HG02840 (cell line): ENCODE measurements around the gene SYT13.
"Not testable (repeated sequence)": the region's sequence is repeated elsewhere in the genome, so short reads cannot be mapped to it uniquely, and the experiment has no call there.

ENCODE experiments used
- ATAC-seq: cut with Tn5 transposase; IDR thresholded peaks from one replicate; pipeline ENCODE4 v1.9.1; 2021; ENCODE audit warnings: mild to moderate bottlenecking, moderate library complexity, moderate number of reproducible peaks; ENCODE audit not compliant: unreplicated experiment, low FRiP score

The SYT13 gene

GRCh38 chr11:45252134-45252856 lies 33.8 kb downstream of the SYT13 start:
- ATAC-seq = no peak

DNA sequence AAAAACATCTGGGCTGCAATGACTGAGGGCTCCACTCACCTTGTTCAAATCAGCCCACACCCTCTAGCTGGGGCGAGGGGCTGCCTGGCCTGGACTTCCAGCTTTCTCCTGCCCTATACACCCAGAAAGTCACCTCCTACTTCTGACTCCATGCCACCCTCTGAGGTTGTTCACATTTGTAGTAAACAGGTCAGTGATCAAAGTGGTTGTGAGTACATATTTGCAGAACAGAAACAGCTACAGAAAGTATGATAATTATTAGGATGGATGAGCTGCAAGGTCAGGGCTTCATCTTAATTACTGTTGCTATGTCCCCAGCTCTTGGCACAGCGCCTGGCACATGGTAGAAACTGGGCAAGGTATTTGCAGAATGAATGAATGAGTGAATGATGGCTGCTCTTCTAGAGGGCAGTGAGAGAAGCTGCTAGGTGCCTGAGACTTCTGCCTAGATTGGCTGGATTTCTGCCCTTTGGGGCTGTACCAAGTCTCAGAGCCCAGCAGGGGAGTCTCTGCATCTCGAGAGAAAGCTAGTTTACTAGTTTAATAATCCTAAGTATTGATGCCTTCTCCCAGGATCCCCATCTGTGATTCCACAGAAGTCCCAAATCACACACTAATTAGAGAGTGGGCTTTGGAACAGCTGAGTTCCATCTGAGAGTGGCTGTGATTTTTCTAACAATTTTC lies 36.0 kb downstream of the SYT13 start:
- no peak for ATAC-seq

DNA sequence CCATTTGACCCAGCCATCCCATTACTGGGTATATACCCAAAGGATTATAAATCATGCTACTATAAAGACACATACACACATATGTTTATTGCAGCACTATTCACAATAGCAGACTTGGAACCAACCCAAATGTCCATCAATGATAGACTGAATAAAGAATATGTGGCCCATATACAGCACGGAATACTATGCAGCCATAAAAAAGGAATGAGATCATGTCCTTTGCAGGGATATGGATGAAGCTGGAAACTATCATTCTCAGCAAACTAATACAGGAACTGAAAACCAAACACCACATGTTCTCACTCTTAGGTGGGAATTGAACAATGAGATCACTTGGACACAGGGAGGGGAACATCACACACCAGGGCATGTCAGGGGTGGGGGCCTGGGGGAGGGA lies 36.8 kb downstream of the SYT13 start:
- not testable (repeated sequence) for ATAC-seq

DNA sequence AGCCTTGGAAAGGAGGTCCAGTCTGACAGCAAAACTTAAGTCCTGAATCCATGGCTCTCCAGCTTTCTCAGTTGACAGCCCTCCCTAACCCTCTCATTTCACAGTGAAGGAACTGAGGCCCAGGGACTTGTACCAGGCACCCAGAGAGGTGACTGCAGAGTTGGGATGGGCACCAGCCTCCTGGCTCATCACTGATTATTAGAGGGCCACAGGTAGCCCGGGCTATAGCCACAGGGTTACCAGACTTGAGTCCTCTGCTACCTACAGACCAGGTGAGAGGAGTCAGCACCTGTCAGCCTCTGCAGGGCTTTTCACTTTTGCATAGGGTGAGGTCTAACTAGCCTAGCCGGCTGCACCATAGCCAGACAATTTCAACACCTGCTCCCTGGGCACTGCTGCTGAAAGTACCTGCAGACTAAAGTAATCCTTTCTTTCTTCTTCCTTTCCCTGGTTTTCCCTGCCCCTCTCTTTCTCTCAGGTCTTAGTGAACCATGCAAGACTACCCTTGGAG lies 37.6 kb downstream of the SYT13 start:
- ATAC-seq = no peak

DNA sequence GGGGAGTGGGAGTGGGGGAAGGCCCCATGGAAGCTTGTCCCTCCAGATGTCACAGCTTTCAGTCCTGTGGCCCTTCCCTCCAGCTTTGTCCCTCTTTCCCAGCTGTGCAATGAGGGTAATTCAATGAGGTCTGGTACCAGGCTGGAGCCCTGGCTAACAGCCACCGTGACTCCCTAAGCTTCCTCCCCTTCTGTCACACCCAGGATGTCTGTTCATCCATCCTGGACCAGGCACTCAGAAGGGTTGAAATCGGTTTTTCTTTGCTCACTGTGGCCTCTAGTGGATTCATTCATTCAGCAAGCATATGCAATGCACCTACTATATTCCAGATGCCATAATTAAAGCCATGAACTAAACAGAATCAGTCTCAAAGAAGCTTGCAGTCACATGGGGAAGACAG lies 38.7 kb downstream of the SYT13 start:
- ATAC-seq = no peak

- ATAC-seq = no peak
These were observed 39.9 kb downstream of the SYT13 start for GRCh38 chr11:45246241-45246640.

DNA sequence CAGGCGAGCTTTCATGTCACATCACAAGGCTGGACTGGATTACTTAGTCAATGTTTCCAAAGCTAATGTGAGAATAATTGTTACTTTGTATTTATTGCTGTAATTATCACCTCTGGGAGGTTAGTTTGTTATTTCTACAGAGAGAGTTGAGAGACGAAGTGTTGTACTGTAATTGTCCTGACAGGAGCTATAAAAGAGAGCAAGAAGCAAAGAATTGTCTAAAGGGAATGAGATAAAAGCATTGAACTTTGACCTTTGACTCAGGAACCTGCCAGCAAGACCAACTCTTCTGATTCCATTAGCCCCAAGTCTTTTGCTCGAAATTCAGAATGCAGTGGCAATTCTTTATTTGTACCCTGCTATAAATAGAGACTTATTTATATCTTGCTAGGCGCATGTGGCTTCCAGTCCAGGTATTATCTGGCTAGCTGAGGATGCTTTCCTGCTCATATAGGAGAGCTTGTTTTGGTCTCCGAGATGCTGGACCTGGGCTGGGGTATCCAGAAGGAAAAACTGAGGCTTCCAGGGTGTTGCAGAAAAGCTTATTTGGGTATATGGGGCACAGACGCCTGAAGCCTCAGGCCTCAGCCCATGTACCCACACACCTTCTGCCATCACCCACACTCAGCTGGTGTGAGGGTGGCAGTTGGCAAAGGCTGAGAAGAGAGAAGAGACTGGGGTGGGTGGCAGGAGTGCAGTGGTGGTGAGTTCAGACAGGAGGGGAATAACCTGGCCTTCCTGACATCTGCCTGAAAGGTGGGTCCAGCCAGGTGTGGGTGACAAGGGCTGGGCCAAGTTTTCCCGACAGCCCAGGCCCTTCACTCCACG lies 40.7 kb downstream of the SYT13 start:
- ATAC-seq = no peak

DNA sequence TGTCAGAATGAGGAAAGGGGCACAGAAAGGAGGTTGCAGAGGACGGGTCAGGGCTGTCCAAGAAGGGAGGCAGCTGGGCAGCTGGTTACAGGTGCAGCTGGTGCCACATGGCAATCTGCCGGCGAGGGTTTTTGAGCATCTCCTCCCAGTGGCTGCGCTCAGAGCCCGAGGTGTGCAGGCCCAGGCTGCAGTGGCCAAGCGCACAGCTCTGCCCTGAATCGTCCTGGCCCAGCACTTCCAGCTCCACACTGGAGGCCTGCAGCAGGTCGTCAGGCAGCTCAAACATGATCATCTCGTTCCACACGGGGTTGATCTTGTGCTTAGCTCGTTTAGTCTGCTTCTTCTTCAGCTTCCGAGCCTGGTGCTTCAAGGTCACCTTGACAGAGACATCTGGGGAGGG lies 42.2 kb downstream of the SYT13 start:
- ATAC-seq = no peak

- no peak for ATAC-seq
These were observed 46.4 kb downstream of the SYT13 start for GRCh38 chr11:45239733-45240132.

GRCh38 chr11:45238724-45239123 lies 47.4 kb downstream of the SYT13 start:
- no peak for ATAC-seq

DNA sequence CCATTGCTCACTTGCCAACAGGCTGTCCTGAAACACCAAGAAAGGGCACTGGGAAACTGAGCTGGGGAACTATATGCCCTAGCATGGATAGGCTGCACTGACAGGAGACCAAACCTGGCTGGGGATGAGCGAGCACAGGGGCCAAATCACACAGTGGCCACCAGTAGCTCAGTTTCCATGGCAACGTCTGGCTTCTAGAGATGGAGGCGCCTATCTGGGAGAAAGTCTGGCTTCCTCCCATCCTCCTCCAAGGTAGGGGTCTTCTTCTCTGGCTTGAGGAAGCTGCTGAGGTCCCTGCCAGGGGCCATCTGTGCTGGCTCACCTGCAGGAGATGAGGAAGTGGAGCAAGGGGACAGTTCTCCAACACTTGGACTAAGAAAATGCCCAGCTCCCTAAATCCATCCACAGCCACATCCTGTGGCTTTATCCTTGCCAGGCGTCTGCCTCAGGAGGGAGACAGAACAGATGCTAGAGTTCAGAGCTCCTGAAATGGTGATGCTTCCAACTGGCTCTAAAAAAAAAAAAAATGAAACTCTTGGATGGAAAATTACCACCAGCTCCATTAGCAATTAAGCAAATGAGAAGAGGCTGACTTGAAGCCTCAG lies 48.3 kb downstream of the SYT13 start:
- no peak for ATAC-seq

GRCh38 chr11:45234306-45235006 lies 51.7 kb downstream of the SYT13 start:
- ATAC-seq = no peak

- no peak for ATAC-seq
These were observed 52.4 kb downstream of the SYT13 start for GRCh38 chr11:45233804-45234170.

DNA sequence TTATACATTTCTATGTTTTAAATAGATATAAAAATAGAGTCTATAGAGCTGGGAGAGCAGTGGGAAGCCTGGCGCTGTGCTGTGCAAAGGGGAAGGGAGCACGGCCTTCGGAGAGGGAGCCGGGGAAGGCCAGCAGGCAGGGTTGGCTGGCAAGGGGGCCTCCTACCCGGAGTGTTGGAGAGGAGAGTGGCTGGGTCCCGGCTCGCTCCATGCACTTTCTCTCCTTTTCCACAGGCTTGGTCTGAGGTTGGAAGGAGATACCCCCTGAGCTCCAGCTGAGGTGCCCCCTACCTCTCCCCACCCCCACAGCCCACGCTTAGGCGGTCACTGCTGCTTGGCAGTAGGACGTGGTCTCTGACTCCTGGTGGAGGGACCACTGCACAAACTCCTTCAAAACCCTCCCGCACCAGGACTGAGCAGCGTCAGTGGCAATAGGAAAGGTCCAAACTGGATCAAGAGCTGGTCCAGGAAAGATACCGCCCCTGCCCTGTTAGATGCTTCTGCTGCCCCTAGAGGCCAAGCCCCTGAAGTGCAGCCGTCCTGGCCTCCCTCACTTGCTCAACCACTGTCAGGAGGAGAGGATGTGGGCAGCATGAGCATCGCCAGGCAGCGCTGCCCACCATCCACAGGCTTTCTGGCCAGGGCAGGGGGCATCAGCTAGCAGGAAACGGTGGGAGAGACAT lies 52.9 kb downstream of the SYT13 start:
- no peak for ATAC-seq

DNA sequence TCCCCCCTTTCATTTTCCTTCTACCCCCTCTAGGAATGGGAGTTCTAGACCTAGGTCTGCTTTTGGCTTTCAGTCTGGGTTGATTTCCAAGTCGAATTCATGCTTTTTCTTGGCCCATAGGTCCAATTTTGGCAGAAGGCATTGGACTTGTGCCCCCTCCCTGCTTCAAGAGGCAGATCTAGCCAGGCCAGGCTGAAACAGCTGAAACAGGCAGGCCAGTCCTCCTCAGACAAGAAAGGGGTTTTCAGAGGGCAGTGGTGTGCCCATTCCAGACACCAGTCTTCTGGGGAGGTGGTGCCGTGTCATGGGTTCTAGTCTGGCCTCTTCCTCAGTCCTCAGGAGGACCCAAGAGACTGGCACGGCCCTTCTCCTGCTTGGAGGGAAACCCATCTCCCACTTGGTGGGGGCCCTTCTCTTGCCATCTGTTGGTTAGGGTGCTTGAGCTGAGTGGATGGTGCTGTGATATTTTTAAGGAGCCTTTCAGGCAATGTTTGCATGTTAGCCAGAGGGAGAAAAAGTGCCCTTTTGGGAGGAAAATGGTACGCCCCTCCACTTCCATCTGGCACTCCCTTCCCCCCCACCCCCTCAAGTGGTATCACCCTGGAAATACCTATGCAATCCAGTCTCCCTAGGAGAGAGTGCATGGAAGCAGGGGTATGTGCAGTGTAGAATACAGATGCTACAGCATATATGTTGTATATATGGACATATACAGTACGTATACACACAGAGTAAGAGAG lies 53.6 kb downstream of the SYT13 start:
- no peak for ATAC-seq

GRCh38 chr11:45229401-45230020 lies 56.6 kb downstream of the SYT13 start:
- ATAC-seq = no peak

DNA sequence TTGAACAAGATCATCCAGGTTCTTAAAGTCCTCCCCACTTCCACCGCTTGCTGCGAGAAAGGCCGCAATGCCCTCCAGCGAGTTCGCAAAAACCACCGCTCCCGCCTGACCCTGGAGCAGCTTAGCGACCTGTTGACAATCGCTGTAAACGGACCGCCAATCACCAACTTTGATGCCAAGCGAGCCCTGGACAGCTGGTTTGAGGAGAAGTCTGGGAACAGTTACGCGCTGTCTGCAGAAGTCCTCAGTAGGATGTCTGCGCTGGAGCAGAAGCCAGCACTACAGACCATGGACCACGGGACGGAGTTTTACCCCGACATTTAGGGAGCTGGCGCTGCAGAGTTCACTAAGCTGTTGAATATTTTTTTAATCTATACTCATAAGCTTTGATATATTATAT lies 58.3 kb downstream of the SYT13 start:
- ATAC-seq = no peak

DNA sequence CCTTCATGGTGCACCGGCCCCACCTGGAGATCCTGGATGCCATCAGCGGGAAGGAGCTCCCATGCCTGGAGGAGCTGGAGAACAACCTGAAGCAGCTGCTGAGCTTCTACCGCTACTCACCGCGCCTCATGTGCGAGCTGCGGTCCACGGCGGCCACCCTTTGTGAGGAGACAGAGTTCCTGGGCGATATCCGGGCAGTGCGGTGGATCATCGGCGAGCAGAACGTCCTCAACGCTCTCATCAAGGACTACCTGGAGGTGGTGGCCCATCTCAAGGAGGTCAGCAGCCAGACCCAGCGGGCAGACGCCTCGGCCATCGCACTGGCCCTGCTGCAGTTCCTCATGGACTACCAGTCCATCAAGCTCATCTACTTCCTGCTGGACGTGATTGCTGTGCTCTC lies 59.2 kb downstream of the SYT13 start:
- ATAC-seq = no peak
